ENCODE measurements around the gene SP140. TPM values are rescaled to one million over a fixed set of nuclear protein-coding genes. Genes with fewer than 3 reads are reported as not detected.
A peak's percentile ranks its signal among the peaks of the same experiment; 100 is the strongest.

SP140 gene
- total and polyA plus RNA-seq, 2 experiments from 2014 or later, result not detected

- peak within 1 kb of the TSS; percentile 78 for H3K4me3 ChIP-seq
- no peaks in the 10 kb centered on the region for H3K9me3 ChIP-seq (ENCODE audit: low read depth)
- no peak for TF ChIP-seq EZH2 (IDR thresholded peaks at IDR 0.05; ENCODE audit: insufficient read depth, poor library complexity, severe bottlenecking)
- no peak for TF ChIP-seq EZH2phosphoT487 (IDR thresholded peaks at IDR 0.05; ENCODE audit: insufficient read depth, low read depth)
- H3K4me2 ChIP-seq (ENCODE audit: unreplicated experiment), result peak within 1 kb of the TSS; percentile 93
- in situ Hi-C loops (cut with MboI), result no loop called here
- H3K9ac ChIP-seq, result peak within 1 kb of the TSS; percentile 85
- peak; percentile 90 for DNase-seq
- peaks cover 46% of the 10 kb centered on the region for H3K79me2 ChIP-seq (ENCODE audit: insufficient read depth)
- H3K9me2 ChIP-seq (ENCODE audit: insufficient read depth), result no peaks in the 10 kb centered on the region
- H3K36me3 ChIP-seq (ENCODE audit: low read depth), result 0 out of 2 replicates have a peak, but pooled peaks cover 3% of the 10 kb centered on the region
- H3K4me1 ChIP-seq (ENCODE audit: insufficient read depth), result peaks cover 14% of the 10 kb centered on the region
- no peaks in the 10 kb centered on the region for H3K27me3 ChIP-seq (replicated peaks; ENCODE audit: insufficient read depth)
- 6 to 8% methylated on average over 11 of the region's 11 CpGs for WGBS, 2 experiments (ENCODE audit: low coverage in 1 of 2, low lambda C conversion rate in 2 of 2, missing lambda C conversion rate in 2 of 2)
- peak within 1 kb of the TSS; percentile 97 for H2AFZ ChIP-seq
- no peaks in the 10 kb centered on the region for H3F3A ChIP-seq (ENCODE audit: insufficient read depth)
- peak within 1 kb of the TSS; percentile 80 for H3K27ac ChIP-seq
- H4K20me1 ChIP-seq (ENCODE audit: insufficient read depth), result no peaks in the 10 kb centered on the region
Observed at GRCh38 chr2:230326453-230327417, 101.2 kb downstream of the SP140 start, which contains the start of gene SP140L. Gene SP140L, plus strand, starts transcription at chr2:230327193. Its CDS starts 77 bp downstream, at chr2:230327270.

GRCh38 chr2:230327418-230328154 lies 102.0 kb downstream of the SP140 start:
- H3K36me3 ChIP-seq (ENCODE audit: low read depth), result 0 out of 2 replicates have a peak, but pooled peaks cover 5% of the 10 kb centered on the region
- H3K9ac ChIP-seq, result peak overlapping the region; percentile 85
- TF ChIP-seq EZH2phosphoT487 (IDR thresholded peaks at IDR 0.05; ENCODE audit: insufficient read depth, low read depth), result no peak
- TF ChIP-seq EZH2 (IDR thresholded peaks at IDR 0.05; ENCODE audit: insufficient read depth, poor library complexity, severe bottlenecking), result no peak
- H3K27ac ChIP-seq, result peak overlapping the region; percentile 80
- H3K9me2 ChIP-seq (ENCODE audit: insufficient read depth), result no peaks in the 10 kb centered on the region
- peak overlapping the region; percentile 97 for H2AFZ ChIP-seq
- H3K4me3 ChIP-seq, result peak overlapping the region; percentile 78
- peak overlapping the region; percentile 93 for H3K4me2 ChIP-seq (ENCODE audit: unreplicated experiment)
- peaks cover 54% of the 10 kb centered on the region for H3K79me2 ChIP-seq (ENCODE audit: insufficient read depth)
- H4K20me1 ChIP-seq (ENCODE audit: insufficient read depth), result no peaks in the 10 kb centered on the region
- no peaks in the 10 kb centered on the region for H3K27me3 ChIP-seq (replicated peaks; ENCODE audit: insufficient read depth)
- 65 to 70% methylated on average over 5 of the region's 5 CpGs for WGBS, 2 experiments (ENCODE audit: low coverage in 1 of 2, low lambda C conversion rate in 2 of 2, missing lambda C conversion rate in 2 of 2)
- peaks cover 14% of the 10 kb centered on the region for H3K4me1 ChIP-seq (ENCODE audit: insufficient read depth)
- in situ Hi-C loops (cut with MboI), result no loop called here
- no peaks in the 10 kb centered on the region for H3F3A ChIP-seq (ENCODE audit: insufficient read depth)
- no peaks in the 10 kb centered on the region for H3K9me3 ChIP-seq (ENCODE audit: low read depth)
- peak; percentile 35 for DNase-seq

- H3K9me3 ChIP-seq (ENCODE audit: low read depth), result no peaks in the 10 kb centered on the region
- no peak overlapping the region for H3K27ac ChIP-seq
- 0 out of 2 replicates have a peak, but pooled peaks cover 5% of the 10 kb centered on the region for H3K36me3 ChIP-seq (ENCODE audit: low read depth)
- no peak for DNase-seq
- peak overlapping the region; percentile 93 for H3K4me2 ChIP-seq (ENCODE audit: unreplicated experiment)
- peak overlapping the region; percentile 85; the same call in 1 of the 2 replicates for H3K9ac ChIP-seq
- H3K27me3 ChIP-seq (replicated peaks; ENCODE audit: insufficient read depth), result no peaks in the 10 kb centered on the region
- no peaks in the 10 kb centered on the region for H4K20me1 ChIP-seq (ENCODE audit: insufficient read depth)
- no peaks in the 10 kb centered on the region for H3F3A ChIP-seq (ENCODE audit: insufficient read depth)
- 88 to 90% methylated on average over 8 of the region's 8 CpGs for WGBS, 2 experiments (ENCODE audit: low coverage in 1 of 2, low lambda C conversion rate in 2 of 2, missing lambda C conversion rate in 2 of 2)
- in situ Hi-C loops (cut with MboI), result no loop called here
- TF ChIP-seq EZH2 (IDR thresholded peaks at IDR 0.05; ENCODE audit: insufficient read depth, poor library complexity, severe bottlenecking) (no peak), EZH2phosphoT487 (IDR thresholded peaks at IDR 0.05; ENCODE audit: insufficient read depth, low read depth) (no peak)
- no peak overlapping the region for H2AFZ ChIP-seq
- peak overlapping the region; percentile 78 for H3K4me3 ChIP-seq
- H3K9me2 ChIP-seq (ENCODE audit: insufficient read depth), result no peaks in the 10 kb centered on the region
- H3K4me1 ChIP-seq (ENCODE audit: insufficient read depth), result peaks cover 14% of the 10 kb centered on the region
- peaks cover 58% of the 10 kb centered on the region for H3K79me2 ChIP-seq (ENCODE audit: insufficient read depth)
Observed at GRCh38 chr2:230328155-230328458, 102.6 kb downstream of the SP140 start.

GRCh38 chr2:230329946-230330605 lies 104.5 kb downstream of the SP140 start:
- H2AFZ ChIP-seq, result no peak overlapping the region
- no peak overlapping the region for H3K27ac ChIP-seq

More at GRCh38 chr2:230329946-230330605, 104.5 kb downstream of the SP140 start:
- TF ChIP-seq EZH2phosphoT487 (IDR thresholded peaks at IDR 0.05; ENCODE audit: insufficient read depth, low read depth) (no peak), EZH2 (IDR thresholded peaks at IDR 0.05; ENCODE audit: insufficient read depth, poor library complexity, severe bottlenecking) (no peak)
- H3K9me3 ChIP-seq (ENCODE audit: low read depth), result no peaks in the 10 kb centered on the region
- 82 to 84% methylated on average over 7 of the region's 7 CpGs for WGBS, 2 experiments (ENCODE audit: low coverage in 1 of 2, low lambda C conversion rate in 2 of 2, missing lambda C conversion rate in 2 of 2)
- peaks cover 71% of the 10 kb centered on the region for H3K79me2 ChIP-seq (ENCODE audit: insufficient read depth)
- H3K9me2 ChIP-seq (ENCODE audit: insufficient read depth), result no peaks in the 10 kb centered on the region
- H3K4me1 ChIP-seq (ENCODE audit: insufficient read depth), result peaks cover 14% of the 10 kb centered on the region
- no peak overlapping the region for H3K4me3 ChIP-seq
- H3K9ac ChIP-seq, result no peak overlapping the region
- no peaks in the 10 kb centered on the region for H3K27me3 ChIP-seq (replicated peaks; ENCODE audit: insufficient read depth)
- no peak overlapping the region for H3K4me2 ChIP-seq (ENCODE audit: unreplicated experiment)
- H3F3A ChIP-seq (ENCODE audit: insufficient read depth), result no peaks in the 10 kb centered on the region
- no peaks in the 10 kb centered on the region for H4K20me1 ChIP-seq (ENCODE audit: insufficient read depth)
- in situ Hi-C loops (cut with MboI), result no loop called here
- peaks cover 15% of the 10 kb centered on the region; the same call in 1 of the 2 replicates for H3K36me3 ChIP-seq (ENCODE audit: low read depth)
- DNase-seq, result no peak

Data from GM23248 (cell line).